Measurements from ENCODE around the gene BMS1.
A peak's percentile ranks its signal among the peaks of the same experiment; 100 is the strongest.
"Not testable (repeated sequence)": the region's sequence is repeated elsewhere in the genome, so short reads cannot be mapped to it uniquely, and the experiment has no call there.

Gene BMS1, protein sequence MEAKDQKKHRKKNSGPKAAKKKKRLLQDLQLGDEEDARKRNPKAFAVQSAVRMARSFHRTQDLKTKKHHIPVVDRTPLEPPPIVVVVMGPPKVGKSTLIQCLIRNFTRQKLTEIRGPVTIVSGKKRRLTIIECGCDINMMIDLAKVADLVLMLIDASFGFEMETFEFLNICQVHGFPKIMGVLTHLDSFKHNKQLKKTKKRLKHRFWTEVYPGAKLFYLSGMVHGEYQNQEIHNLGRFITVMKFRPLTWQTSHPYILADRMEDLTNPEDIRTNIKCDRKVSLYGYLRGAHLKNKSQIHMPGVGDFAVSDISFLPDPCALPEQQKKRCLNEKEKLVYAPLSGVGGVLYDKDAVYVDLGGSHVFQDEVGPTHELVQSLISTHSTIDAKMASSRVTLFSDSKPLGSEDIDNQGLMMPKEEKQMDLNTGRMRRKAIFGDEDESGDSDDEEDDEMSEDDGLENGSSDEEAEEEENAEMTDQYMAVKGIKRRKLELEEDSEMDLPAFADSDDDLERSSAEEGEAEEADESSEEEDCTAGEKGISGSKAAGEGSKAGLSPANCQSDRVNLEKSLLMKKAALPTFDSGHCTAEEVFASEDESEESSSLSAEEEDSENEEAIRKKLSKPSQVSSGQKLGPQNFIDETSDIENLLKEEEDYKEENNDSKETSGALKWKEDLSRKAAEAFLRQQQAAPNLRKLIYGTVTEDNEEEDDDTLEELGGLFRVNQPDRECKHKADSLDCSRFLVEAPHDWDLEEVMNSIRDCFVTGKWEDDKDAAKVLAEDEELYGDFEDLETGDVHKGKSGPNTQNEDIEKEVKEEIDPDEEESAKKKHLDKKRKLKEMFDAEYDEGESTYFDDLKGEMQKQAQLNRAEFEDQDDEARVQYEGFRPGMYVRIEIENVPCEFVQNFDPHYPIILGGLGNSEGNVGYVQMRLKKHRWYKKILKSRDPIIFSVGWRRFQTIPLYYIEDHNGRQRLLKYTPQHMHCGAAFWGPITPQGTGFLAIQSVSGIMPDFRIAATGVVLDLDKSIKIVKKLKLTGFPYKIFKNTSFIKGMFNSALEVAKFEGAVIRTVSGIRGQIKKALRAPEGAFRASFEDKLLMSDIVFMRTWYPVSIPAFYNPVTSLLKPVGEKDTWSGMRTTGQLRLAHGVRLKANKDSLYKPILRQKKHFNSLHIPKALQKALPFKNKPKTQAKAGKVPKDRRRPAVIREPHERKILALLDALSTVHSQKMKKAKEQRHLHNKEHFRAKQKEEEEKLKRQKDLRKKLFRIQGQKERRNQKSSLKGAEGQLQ

DNA sequence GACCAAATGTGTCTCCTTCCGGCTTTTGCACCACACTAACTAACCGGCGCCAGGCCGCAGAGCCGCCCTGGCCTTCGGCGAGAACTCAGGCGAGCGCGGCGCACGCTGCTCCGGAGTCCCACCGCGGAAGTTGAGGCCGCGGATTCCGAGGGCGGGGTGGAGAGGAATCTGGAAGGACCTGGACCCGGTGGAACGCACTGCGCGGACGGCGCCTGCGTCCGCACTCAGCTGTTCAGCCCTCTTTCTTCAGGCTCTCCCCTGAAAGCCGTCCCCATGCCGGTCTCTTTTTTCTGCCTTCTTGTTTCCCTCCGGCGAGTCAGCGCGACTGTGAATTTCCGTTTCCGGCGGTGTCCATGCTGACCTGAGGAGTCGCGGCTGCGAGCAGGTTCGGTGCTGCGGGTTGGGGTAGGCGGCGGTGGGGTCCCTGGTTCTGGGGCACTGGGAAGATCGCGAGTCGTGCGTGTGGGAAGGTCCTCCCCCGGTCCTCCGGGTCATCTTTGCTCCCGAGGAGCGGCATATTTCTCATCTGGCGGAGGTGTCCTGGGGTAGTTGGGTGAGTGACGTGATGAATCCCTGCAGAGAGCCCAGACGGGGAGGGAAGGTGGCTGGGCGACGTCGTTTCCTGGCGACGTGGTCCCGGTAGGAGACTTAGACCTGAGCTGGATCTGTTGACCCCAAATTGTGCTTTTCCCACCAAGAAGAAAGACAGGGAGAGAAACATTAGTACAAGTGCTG is at the start of gene BMS1:
BMS1 (plus strand) TSS at position 350 of the 735 bp plus-strand sequence. CDS start 1,600 bp downstream, outside the sequence.
- H3K4me2 ChIP-seq = peak within 1 kb of the TSS; percentile 90
- no peaks in the 10 kb centered on the region for H3K9me3 ChIP-seq
- H3K4me3 ChIP-seq = peak within 1 kb of the TSS; percentile 86
- peaks cover 24% of the 10 kb centered on the region for H3K4me1 ChIP-seq
- H3K27me3 ChIP-seq = no peaks in the 10 kb centered on the region
- peak within 1 kb of the TSS; percentile 95 for H3K9ac ChIP-seq
- peak within 1 kb of the TSS; percentile 96 for H3K27ac ChIP-seq
- peaks cover 34% of the 10 kb centered on the region for H3K36me3 ChIP-seq
- no peak for TF ChIP-seq Cebpa-rat (IDR thresholded peaks at IDR 0.05)
- peaks cover 14% of the 10 kb centered on the region for H4K20me1 ChIP-seq

DNA sequence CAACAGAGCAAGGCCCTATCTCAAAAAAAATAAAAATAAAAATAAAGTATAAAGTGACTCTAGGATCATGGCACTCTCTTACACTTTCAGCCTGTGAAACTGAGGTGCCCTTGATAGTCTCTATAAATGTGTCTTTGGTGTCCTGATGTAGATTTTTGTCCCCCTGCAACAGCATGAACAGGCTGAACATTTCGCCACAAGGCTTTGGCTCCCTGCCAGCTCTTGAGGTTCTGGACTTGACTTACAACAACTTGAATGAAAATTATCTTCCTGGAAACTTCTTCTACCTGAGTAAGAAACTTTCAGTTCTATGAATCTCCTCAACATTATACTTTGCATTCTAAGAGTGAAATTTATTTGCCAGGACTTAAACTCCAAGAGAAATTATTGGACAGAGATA is 48.1 kb upstream of the BMS1 start:
- Histone ChIP-seq H3K4me3 (no peak overlapping the region), H3K9ac (no peak overlapping the region), H3K27ac (no peak overlapping the region), H3K9me3 (no peaks in the 10 kb centered on the region), H4K20me1 (no peaks in the 10 kb centered on the region), H3K27me3 (no peaks in the 10 kb centered on the region), H3K4me1 (no peaks in the 10 kb centered on the region), H3K4me2 (no peak overlapping the region), H3K36me3 (no peaks in the 10 kb centered on the region)
- TF ChIP-seq Cebpa-rat (IDR thresholded peaks at IDR 0.05) = no peak

DNA sequence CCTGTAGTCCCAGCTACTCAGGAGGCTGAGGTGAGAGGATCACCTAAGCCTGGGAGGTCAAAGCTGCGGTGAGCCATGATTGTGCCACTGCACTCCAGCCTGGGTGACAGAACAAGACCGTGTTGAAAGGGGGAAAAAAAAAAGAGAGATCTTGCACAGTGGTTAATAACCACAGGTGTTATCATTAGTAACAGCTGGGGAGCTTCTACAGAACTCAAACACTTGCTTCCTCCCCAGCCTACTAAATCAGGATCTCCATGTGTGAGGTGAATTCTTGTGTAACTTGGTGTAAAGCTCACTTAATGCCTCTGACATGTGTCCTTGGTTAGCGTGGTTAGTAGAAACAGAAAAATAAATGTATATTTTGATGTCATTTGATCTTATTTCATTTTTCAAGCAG is 43.9 kb upstream of the BMS1 start:
- no peak overlapping the region for H3K4me2 ChIP-seq

DNA sequence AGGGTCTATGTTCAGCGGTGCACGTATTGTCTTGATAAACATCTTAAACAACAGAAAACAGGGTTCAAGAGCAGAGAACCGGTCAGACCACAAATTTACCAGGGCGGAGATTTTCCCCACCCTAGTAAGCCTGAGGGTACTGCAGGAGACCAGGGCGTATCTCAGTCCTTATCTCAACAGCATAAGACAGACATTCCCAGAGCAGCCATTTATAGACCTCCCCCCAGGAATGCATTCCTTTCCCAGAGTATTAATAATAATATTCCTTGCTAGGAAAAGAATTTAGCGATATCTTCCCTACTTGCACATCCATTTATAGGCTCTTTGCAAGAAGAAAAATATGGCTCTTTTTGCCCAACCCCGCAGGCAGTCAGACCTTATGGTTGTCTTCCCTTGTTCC is 41.1 kb upstream of the BMS1 start:
- H3K27ac ChIP-seq, H3K4me1 ChIP-seq, H3K4me2 ChIP-seq, H3K27me3 ChIP-seq, H4K20me1 ChIP-seq, H3K4me3 ChIP-seq, H3K36me3 ChIP-seq, H3K9ac ChIP-seq: not testable (repeated sequence)
- peaks cover 29% of the 10 kb centered on the region for H3K9me3 ChIP-seq

More for the DNA sequence above, 43.9 kb upstream of the BMS1 start:
- H3K36me3 ChIP-seq = no peaks in the 10 kb centered on the region
- H3K27me3 ChIP-seq = no peaks in the 10 kb centered on the region
- no peak overlapping the region for H3K4me3 ChIP-seq
- no peaks in the 10 kb centered on the region for H4K20me1 ChIP-seq
- H3K4me1 ChIP-seq = no peaks in the 10 kb centered on the region
- no peak overlapping the region for H3K27ac ChIP-seq
- no peak for TF ChIP-seq Cebpa-rat (IDR thresholded peaks at IDR 0.05)
- H3K9me3 ChIP-seq = peaks cover 29% of the 10 kb centered on the region
- H3K9ac ChIP-seq = no peak overlapping the region

DNA sequence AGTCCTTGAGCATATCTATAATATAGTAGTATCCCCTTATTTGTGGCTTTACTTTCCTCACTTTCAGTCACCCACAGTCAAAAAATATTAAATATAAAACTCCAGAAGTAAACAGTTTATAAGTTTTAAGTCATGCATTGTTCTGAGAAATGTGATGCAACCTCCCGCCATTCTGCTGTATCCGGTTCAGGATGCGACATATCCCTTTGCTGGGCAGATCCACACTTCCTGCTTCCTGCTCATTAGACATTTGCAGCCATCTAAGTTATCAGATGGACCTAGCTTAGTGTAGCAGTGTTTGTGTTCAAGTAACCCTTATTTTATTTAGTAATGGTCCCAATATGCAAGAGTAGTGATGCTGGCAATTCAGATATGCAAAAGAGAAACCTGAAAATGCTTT is 38.9 kb upstream of the BMS1 start:
- Histone ChIP-seq H3K27ac (no peak overlapping the region), H3K27me3 (no peaks in the 10 kb centered on the region), H3K36me3 (no peaks in the 10 kb centered on the region), H3K4me2 (no peak overlapping the region), H3K9ac (no peak overlapping the region), H3K9me3 (peaks cover 29% of the 10 kb centered on the region), H3K4me1 (no peaks in the 10 kb centered on the region), H4K20me1 (no peaks in the 10 kb centered on the region), H3K4me3 (no peak overlapping the region)
- no peak for TF ChIP-seq Cebpa-rat (IDR thresholded peaks at IDR 0.05)

DNA sequence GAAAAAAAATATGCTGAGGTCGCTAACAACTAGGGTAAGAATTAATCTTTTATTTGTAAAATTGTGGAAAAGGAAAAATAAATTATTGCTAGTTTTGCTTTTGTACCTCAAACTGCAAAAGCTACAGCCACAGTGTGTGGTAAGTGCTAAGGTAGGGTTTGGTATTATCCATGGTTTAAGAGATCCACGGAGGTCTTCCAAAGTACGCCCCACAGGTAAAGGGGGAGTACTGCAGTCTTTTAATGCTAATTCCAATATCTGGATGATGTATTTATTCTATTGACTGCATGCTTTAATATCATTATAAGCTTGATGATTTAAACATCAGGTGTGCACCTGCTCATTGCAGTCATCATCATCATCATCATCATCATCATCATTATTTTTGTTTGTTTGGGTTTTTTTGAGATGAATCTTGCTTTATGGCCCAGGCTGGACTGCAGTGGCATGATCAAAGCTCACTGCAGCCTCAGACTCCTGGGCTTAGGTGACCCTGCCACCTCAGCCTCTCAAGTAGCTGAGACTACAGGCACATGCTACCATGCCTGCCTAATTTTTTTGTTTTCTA is 38.4 kb upstream of the BMS1 start:
- H3K4me2 ChIP-seq = no peak overlapping the region
- H4K20me1 ChIP-seq = no peaks in the 10 kb centered on the region
- no peak overlapping the region for H3K9ac ChIP-seq
- no peak for TF ChIP-seq Cebpa-rat (IDR thresholded peaks at IDR 0.05)
- peaks cover 29% of the 10 kb centered on the region for H3K9me3 ChIP-seq
- H3K27me3 ChIP-seq = no peaks in the 10 kb centered on the region
- no peaks in the 10 kb centered on the region for H3K4me1 ChIP-seq
- H3K27ac ChIP-seq = no peak overlapping the region
- H3K4me3 ChIP-seq = no peak overlapping the region
- H3K36me3 ChIP-seq = no peaks in the 10 kb centered on the region

DNA sequence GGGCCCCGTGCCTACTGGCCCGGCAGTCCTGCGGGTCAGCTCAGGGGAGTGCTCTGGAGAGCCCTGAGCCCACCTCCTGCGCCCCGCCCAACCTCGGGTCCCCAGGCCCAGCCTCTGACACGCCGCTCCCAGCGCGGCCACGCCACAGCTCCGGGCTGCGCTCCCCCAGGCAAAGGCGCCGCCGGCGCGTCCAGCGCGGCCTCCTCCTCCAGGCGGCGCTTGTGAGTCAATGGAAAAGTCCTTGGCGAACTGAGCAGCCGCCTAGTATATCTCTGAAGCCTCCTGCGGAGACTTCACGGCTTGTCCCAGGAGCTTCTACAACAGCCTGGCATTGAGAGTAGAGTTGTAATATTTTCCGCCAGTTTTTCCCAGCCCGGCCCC is 29.5 kb upstream of the BMS1 start:
- Histone ChIP-seq H3K27me3 (peaks cover 40% of the 10 kb centered on the region), H3K9me3 (no peaks in the 10 kb centered on the region), H3K4me2 (peak overlapping the region; percentile 99), H3K27ac (no peak overlapping the region), H4K20me1 (no peaks in the 10 kb centered on the region), H3K4me3 (peak overlapping the region; percentile 75), H3K36me3 (no peaks in the 10 kb centered on the region), H3K9ac (no peak overlapping the region; the same call in 1 of the 2 replicates), H3K4me1 (peaks cover 20% of the 10 kb centered on the region)
- TF ChIP-seq Cebpa-rat (IDR thresholded peaks at IDR 0.05) = no peak

DNA sequence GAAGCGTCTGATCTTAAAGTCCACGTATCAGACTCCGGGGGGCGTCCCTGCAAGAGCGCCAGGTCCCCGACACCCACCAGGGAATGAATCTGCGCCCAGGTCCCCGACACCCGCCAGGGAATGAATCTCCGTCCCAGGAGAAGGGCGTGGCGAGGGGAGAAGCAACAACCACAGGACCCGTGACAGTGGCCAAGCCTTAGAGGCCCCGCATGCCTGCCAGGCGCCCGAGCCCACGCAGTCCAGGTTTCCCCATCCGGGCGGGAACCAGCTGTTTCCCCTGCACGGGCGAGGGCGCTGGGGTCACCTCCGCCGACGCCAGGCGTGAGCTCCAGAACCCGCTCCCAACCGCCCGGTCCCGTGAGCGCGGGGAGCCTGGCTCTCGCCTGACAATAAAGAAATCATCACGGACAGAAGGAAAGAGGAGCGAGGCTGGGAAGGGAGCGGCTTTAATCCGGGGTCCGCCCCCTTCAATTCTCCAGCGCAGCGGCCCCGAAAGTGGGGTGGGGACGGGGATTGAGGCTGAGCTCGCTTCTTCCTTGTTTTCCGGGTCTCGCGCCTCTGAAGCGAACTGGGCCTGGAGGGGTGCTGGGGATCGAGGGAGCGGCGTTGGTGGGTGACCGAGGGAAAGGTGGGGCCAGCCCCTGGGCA is 29.0 kb upstream of the BMS1 start:
- peak overlapping the region; percentile 43 for H3K27ac ChIP-seq
- H3K4me3 ChIP-seq = peak overlapping the region; percentile 75
- peak overlapping the region; percentile 99 for H3K4me2 ChIP-seq

More for the DNA sequence above, 29.0 kb upstream of the BMS1 start:
- TF ChIP-seq Cebpa-rat (IDR thresholded peaks at IDR 0.05) = no peak
- Histone ChIP-seq H3K27me3 (peaks cover 40% of the 10 kb centered on the region), H3K36me3 (no peaks in the 10 kb centered on the region), H3K9me3 (no peaks in the 10 kb centered on the region), H3K9ac (peak overlapping the region; percentile 59), H3K4me1 (peaks cover 20% of the 10 kb centered on the region), H4K20me1 (no peaks in the 10 kb centered on the region)

All from BLaER1 (cell line).